Trophoblast cell (in vitro differentiated cells and primary cell): ENCODE measurements around the gene RAB31.

Experiments used
- DNase-seq, 2 donors: peaks; one replicate each; pipeline ENCODE4 v3.0.0-alpha.2; 2016
- H2AFZ ChIP-seq: 2 replicates; pipeline ENCODE4 v1.6.1; 2013; ENCODE audit warnings: low read length, moderate library complexity, mild to moderate bottlenecking; ENCODE audit not compliant: insufficient read depth, poor library complexity
- H2AK5ac ChIP-seq: 2 replicates; pipeline ENCODE4 v1.6.1; 2013; ENCODE audit warnings: mild to moderate bottlenecking, low read length
- H2BK120ac ChIP-seq: 2 replicates; pipeline ENCODE4 v1.6.1; 2013; ENCODE audit warnings: low read length, mild to moderate bottlenecking, moderate library complexity; ENCODE audit not compliant: insufficient read depth, poor library complexity
- H2BK12ac ChIP-seq: 2 replicates; pipeline ENCODE4 v1.6.1; 2013; ENCODE audit warnings: mild to moderate bottlenecking, low read length, moderate library complexity
- H2BK5ac ChIP-seq: 2 replicates; pipeline ENCODE4 v1.6.1; 2013; ENCODE audit warnings: low read length, low read depth, moderate library complexity, mild to moderate bottlenecking; ENCODE audit not compliant: poor library complexity
- H3K14ac ChIP-seq: 2 replicates; pipeline ENCODE4 v1.6.1; 2013; ENCODE audit warnings: mild to moderate bottlenecking, low read length
- H3K18ac ChIP-seq: 2 replicates; pipeline ENCODE4 v1.6.1; 2013; ENCODE audit warnings: mild to moderate bottlenecking, low read length
- H3K23ac ChIP-seq: 2 replicates; pipeline ENCODE4 v1.6.1; 2013; ENCODE audit warnings: low read length
- H3K27ac ChIP-seq: 2 replicates; pipeline ENCODE4 v1.5.1; 2013; ENCODE audit warnings: low read depth, mild to moderate bottlenecking, inconsistent platforms, low read length, moderate library complexity
- H3K27me3 ChIP-seq: 2 replicates; pipeline ENCODE4 v1.6.1; 2013; ENCODE audit warnings: inconsistent platforms, mild to moderate bottlenecking, low read length, moderate library complexity; ENCODE audit not compliant: insufficient read depth
- H3K36me3 ChIP-seq, 2 experiments: 1 replicate in 1 of 2; 2 replicates in 1 of 2; pipeline ENCODE4 v1.6.1; 2013; ENCODE audit warnings: low read length in 2 of 2, mild to moderate bottlenecking in 2 of 2, moderate library complexity in 1 of 2; ENCODE audit not compliant: insufficient read depth in 2 of 2, control insufficient read depth in 1 of 2
- H3K4ac ChIP-seq: 2 replicates; pipeline ENCODE4 v1.6.1; 2013; ENCODE audit warnings: low read depth, mild to moderate bottlenecking, low read length, moderate library complexity
- H3K4me1 ChIP-seq, 2 experiments: 1 replicate in 1 of 2; 2 replicates in 1 of 2; pipeline ENCODE4 v1.6.1; 2013; ENCODE audit warnings: low read length in 2 of 2, mild to moderate bottlenecking in 2 of 2, moderate library complexity in 1 of 2; ENCODE audit not compliant: insufficient read depth in 2 of 2, control insufficient read depth in 1 of 2
- H3K4me2 ChIP-seq: 2 replicates; pipeline ENCODE4 v1.6.1; 2013; ENCODE audit warnings: inconsistent platforms, mild to moderate bottlenecking, low read length, moderate library complexity
- H3K4me3 ChIP-seq: 2 replicates; pipeline ENCODE4 v1.5.1; 2013; ENCODE audit warnings: mild to moderate bottlenecking, low read depth, low read length, inconsistent platforms
- H3K79me1 ChIP-seq: one replicate; pipeline ENCODE4 v1.6.1; 2013; ENCODE audit warnings: low read length
- H3K79me2 ChIP-seq: 2 replicates; pipeline ENCODE4 v1.6.1; 2013; ENCODE audit warnings: low read length, mild to moderate bottlenecking; ENCODE audit not compliant: control insufficient read depth, insufficient read depth, poor library complexity
- H3K9ac ChIP-seq: 2 replicates; pipeline ENCODE4 v1.6.1; 2013; ENCODE audit warnings: mild to moderate bottlenecking, low read length
- H3K9me3 ChIP-seq: 2 replicates; pipeline ENCODE4 v1.6.1; 2013; ENCODE audit warnings: low read depth, mild to moderate bottlenecking, control low read depth, inconsistent platforms, low read length; ENCODE audit not compliant: insufficient read depth
- H4K12ac ChIP-seq: 2 replicates; pipeline ENCODE4 v1.6.1; 2013; ENCODE audit warnings: low read depth, mild to moderate bottlenecking, low read length, moderate library complexity
- H4K8ac ChIP-seq: 2 replicates; pipeline ENCODE4 v1.6.1; 2013; ENCODE audit warnings: low read depth, mild to moderate bottlenecking, low read length, moderate library complexity
- H4K91ac ChIP-seq: one replicate; pipeline ENCODE4 v1.6.1; 2013; ENCODE audit warnings: low read depth, mild to moderate bottlenecking, low read length, moderate library complexity
- WGBS: extraction: QIAGEN DNeasy Blood & Tissue Kit; methylation state at CpG from one replicate; pipeline ENCODE4 v1.1.7; 2013; ENCODE audit warnings: missing lambda C conversion rate; ENCODE audit not compliant: insufficient read length, insufficient coverage; ENCODE audit errors: extremely low coverage; 5-methylcytosine and 5-hydroxymethylcytosine counted together

The RAB31 gene

DNA sequence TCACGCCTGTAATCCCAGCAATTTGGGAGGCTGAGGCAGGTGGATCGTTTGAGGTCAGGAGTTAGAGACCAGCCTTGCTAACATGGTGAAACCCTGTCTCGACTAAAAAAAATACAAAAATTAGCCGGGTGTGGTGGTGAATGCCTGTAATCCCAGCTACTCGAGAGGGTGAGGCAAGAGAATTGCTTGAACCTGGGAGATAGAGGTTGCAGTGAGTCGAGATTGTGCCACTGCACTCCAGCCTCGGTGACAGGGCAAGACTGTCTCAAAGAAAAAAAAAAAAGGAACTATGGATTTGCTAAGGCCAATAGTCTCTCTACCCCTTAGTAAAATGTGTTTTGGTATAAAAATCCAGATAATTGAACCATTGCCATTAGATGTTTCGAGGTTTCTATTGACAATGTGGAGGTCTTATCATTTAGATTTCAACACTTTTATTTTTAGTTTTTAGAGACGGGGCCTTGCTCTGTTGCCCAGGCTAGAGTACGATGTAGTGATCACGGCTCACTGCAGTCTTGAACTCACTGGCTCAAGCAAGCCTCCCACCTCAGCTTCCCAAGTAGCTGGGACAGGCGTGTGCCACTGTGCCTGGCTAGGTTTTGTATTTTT is 176.5 kb downstream of the RAB31 start:
- no peak overlapping the region for H3K27ac ChIP-seq
- no peak overlapping the region for H4K8ac ChIP-seq
- H2AFZ ChIP-seq: no peak overlapping the region
- H4K91ac ChIP-seq: no peak overlapping the region
- H3K4ac ChIP-seq: no peak overlapping the region
- no peak overlapping the region for H2AK5ac ChIP-seq
- H4K12ac ChIP-seq: no peak overlapping the region
- no peak for DNase-seq
- no peaks in the 10 kb centered on the region for H3K79me1 ChIP-seq
- H3K14ac ChIP-seq: no peak overlapping the region
- WGBS: no CpG with 5 or more reads among the region's 12 CpGs
- H3K4me2 ChIP-seq: no peak overlapping the region
- H3K79me2 ChIP-seq: no peaks in the 10 kb centered on the region
- H3K4me3 ChIP-seq: no peak overlapping the region
- no peaks in the 10 kb centered on the region for H3K36me3 ChIP-seq
- H3K9ac ChIP-seq: no peak overlapping the region
- no peak overlapping the region for H3K18ac ChIP-seq
- no peak overlapping the region for H3K23ac ChIP-seq
- H2BK120ac ChIP-seq: no peak overlapping the region
- H3K27me3 ChIP-seq: no peaks in the 10 kb centered on the region
- H2BK5ac ChIP-seq: no peak overlapping the region
- H2BK12ac ChIP-seq: no peak overlapping the region
- H3K4me1 ChIP-seq: no peaks in the 10 kb centered on the region
- no peaks in the 10 kb centered on the region for H3K9me3 ChIP-seq

DNA sequence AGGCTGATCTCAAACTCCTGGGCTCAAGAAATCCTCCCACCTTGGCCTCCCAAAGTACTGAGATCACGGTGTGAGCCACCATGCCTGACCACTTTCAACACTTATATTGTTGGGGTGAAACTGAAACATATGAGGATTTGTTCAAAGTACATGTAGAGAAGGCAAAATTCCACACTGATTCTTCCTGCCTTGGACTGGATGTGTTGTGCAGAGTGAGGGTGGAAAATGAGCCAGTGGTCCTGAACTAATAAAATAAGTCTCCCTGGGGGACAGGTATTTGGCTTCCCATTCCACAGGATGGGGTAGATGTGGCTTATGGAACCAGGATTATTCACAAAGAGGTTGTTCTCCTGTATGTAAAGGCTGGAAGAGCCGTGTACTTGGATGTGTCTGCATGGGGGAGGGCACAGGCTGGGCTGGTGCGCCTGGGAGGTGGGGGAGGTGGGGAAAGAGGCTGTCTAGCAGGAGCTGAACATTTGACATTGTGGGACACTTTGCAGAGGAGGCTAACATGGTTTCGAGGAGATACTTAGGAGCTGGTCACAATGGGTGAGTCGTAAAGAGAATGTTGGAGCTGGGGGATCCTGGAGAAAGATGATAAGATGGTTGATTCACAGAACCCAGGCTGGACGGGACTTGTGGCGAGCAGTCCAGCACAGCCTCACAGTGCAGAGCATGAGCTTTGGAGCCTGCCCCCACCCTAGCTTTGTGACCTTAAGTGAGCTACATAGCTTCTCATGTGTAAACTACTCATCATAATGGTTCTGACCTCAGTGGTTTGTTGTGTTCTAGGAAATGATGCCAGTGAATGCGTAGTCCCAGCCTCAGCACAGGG is 177.3 kb downstream of the RAB31 start, which contains the start of gene TXNDC2:
TSS of gene TXNDC2 (plus strand) at position 804 of the 835 bp plus-strand sequence. CDS start 708 bp downstream, outside the sequence.
- H2BK120ac ChIP-seq: no peak within 1 kb of the TSS
- no peak within 1 kb of the TSS for H2AK5ac ChIP-seq
- no peaks in the 10 kb centered on the region for H3K4me1 ChIP-seq
- no peaks in the 10 kb centered on the region for H3K36me3 ChIP-seq
- H3K23ac ChIP-seq: no peak within 1 kb of the TSS
- no CpG with 5 or more reads among the region's 8 CpGs for whole genome bisulfite sequencing
- no peak within 1 kb of the TSS for H4K8ac ChIP-seq
- H2AFZ ChIP-seq: no peak within 1 kb of the TSS
- no peak within 1 kb of the TSS for H3K18ac ChIP-seq
- H4K91ac ChIP-seq: no peak within 1 kb of the TSS
- no peak within 1 kb of the TSS for H3K27ac ChIP-seq
- no peak within 1 kb of the TSS for H3K4me3 ChIP-seq
- no peak within 1 kb of the TSS for H3K4me2 ChIP-seq
- no peak within 1 kb of the TSS for H3K9ac ChIP-seq
- H4K12ac ChIP-seq: no peak within 1 kb of the TSS
- H3K79me1 ChIP-seq: no peaks in the 10 kb centered on the region
- H3K14ac ChIP-seq: no peak within 1 kb of the TSS
- H3K4ac ChIP-seq: no peak within 1 kb of the TSS
- H3K27me3 ChIP-seq: no peaks in the 10 kb centered on the region
- no peak within 1 kb of the TSS for H2BK5ac ChIP-seq
- H2BK12ac ChIP-seq: no peak within 1 kb of the TSS
- DNase-seq: no peak
- no peaks in the 10 kb centered on the region for H3K9me3 ChIP-seq
- H3K79me2 ChIP-seq: no peaks in the 10 kb centered on the region

- Histone ChIP-seq H2AK5ac (no peak overlapping the region), H2AFZ (no peak overlapping the region), H3K18ac (no peak overlapping the region), H3K9me3 (no peaks in the 10 kb centered on the region), H2BK12ac (no peak overlapping the region), H3K36me3 (no peaks in the 10 kb centered on the region), H3K27me3 (no peaks in the 10 kb centered on the region), H3K23ac (no peak overlapping the region), H3K4ac (no peak overlapping the region), H3K79me1 (no peaks in the 10 kb centered on the region), H4K8ac (no peak overlapping the region), H3K9ac (no peak overlapping the region), H3K4me1 (no peaks in the 10 kb centered on the region), H4K12ac (no peak overlapping the region), H3K14ac (no peak overlapping the region), H3K4me2 (no peak overlapping the region), H3K27ac (no peak overlapping the region), H3K79me2 (no peaks in the 10 kb centered on the region), H2BK5ac (no peak overlapping the region), H2BK120ac (no peak overlapping the region), H3K4me3 (no peak overlapping the region), H4K91ac (no peak overlapping the region)
- no CpG with 5 or more reads among the region's 3 CpGs for WGBS
- DNase-seq: no peak
These were observed 177.9 kb downstream of the RAB31 start for GRCh38 chr18:9886005-9886348.

- Histone ChIP-seq H2BK12ac (no peak overlapping the region), H3K23ac (no peak overlapping the region), H4K91ac (no peak overlapping the region), H3K9ac (no peak overlapping the region), H4K8ac (no peak overlapping the region), H3K18ac (no peak overlapping the region), H4K12ac (no peak overlapping the region), H3K4me1 (no peaks in the 10 kb centered on the region), H3K79me1 (no peaks in the 10 kb centered on the region), H3K14ac (no peak overlapping the region), H3K4ac (no peak overlapping the region), H3K79me2 (no peaks in the 10 kb centered on the region), H3K27me3 (no peaks in the 10 kb centered on the region), H2BK5ac (no peak overlapping the region), H2AK5ac (no peak overlapping the region), H3K4me2 (no peak overlapping the region), H3K9me3 (no peaks in the 10 kb centered on the region), H3K4me3 (no peak overlapping the region), H3K36me3 (no peaks in the 10 kb centered on the region), H2BK120ac (no peak overlapping the region), H2AFZ (no peak overlapping the region), H3K27ac (no peak overlapping the region)
- no CpG with 5 or more reads among the region's 5 CpGs for WGBS
- no peak for DNase-seq
These were observed 179.9 kb downstream of the RAB31 start for GRCh38 chr18:9887992-9888391.
